ENCODE data around the gene CAPRIN2. TPM values are rescaled to one million over a fixed set of nuclear protein-coding genes. Genes with fewer than 3 reads are reported as not detected.

The CAPRIN2 gene
- polyA plus RNA-seq, 2 of the 4 experiments (the other 2 are of a cell fraction): 24.2 to 26.2 TPM

GRCh38 chr12:30788754-30789153 lies 34.0 kb upstream of the CAPRIN2 start:
- ATAC-seq (no peak), DNase-seq (ENCODE audit: low read depth in 1 of 2, low spot score in 1 of 2) (no peak)
- CTCF ChIA-PET: interaction anchor here (0.8 kb wide), 1 partner anchor 18 kb away, joined by 4 read pairs; no protein-coding TSS in a partner anchor

DNA sequence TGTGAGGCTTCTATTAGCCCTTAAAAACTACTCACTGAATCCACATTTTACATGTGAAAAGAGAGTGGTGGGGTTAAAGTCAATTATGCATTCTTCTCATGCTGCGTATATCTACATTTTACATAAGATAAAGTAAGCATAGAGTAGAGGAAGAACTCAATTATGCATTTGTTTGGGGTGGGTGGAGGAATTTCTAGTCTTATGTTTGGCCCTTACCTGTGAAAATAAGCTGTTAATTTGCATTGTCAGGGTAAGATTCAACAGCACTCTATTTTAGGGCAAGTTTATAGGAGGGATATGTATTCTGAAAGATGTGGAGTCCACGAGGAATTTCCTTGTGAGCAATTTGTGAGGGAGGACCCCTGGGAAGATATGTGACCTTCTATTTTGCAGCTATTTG lies 30.9 kb upstream of the CAPRIN2 start:
- H3K4me1 ChIP-seq: no peaks in the 10 kb centered on the region
- ChIA-PET POLR2A (interaction anchor here (0.6 kb wide), 1 partner anchor 90 kb away, joined by 4 read pairs; the partner anchor contains the start of gene IPO8), CTCF (interaction anchor here (0.8 kb wide), 1 partner anchor 9 kb away, joined by 3 read pairs; no protein-coding TSS in a partner anchor)
- no peak overlapping the region for H3K4me2 ChIP-seq
- H3K9me3 ChIP-seq: peaks cover 7% of the 10 kb centered on the region; the same call in 1 of the 3 replicates
- 42% methylated on average over 2 of the region's 2 CpGs for WGBS (ENCODE audit: missing lambda C conversion rate)
- H3K27ac ChIP-seq: no peak overlapping the region
- H3K4me3 ChIP-seq: no peak overlapping the region
- no peak for TF ChIP-seq FOSB (CRISPR knock-in tag; IDR thresholded peaks at IDR 0.05)
- TF ChIP-seq HDAC2 (IDR thresholded peaks at IDR 0.05): no peak
- TF ChIP-seq CBX8 (IDR thresholded peaks at IDR 0.05): no peak
- no peak for TF ChIP-seq POLR2AphosphoS2 (conservative IDR thresholded peaks at IDR 0.05; ENCODE audit: low read length)
- no peak for TF ChIP-seq HOXB13 (CRISPR knock-in tag; IDR thresholded peaks at IDR 0.05; ENCODE audit: low read depth)
- TF ChIP-seq NR3C1 (IDR thresholded peaks at IDR 0.05): no peak
- TF ChIP-seq HEYL (CRISPR knock-in tag; IDR thresholded peaks at IDR 0.05): no peak
- DNase-seq (ENCODE audit: low read depth in 1 of 2, low spot score in 1 of 2) (no peak), ATAC-seq (no peak), FAIRE-seq (no peak)

More at GRCh38 chr12:30788754-30789153, 34.0 kb upstream of the CAPRIN2 start:
- Histone ChIP-seq H3K27ac (no peak overlapping the region), H3K4me2 (no peak overlapping the region), H3K9me3 (peaks cover 4% of the 10 kb centered on the region; the same call in 1 of the 3 replicates), H3K4me1 (peaks cover 27% of the 10 kb centered on the region), H3K4me3 (no peak overlapping the region)
- FAIRE-seq: no peak
- POLR2A ChIA-PET: no interaction called here
- no peak for TF ChIP-seq MAZ (IDR thresholded peaks at IDR 0.05; ENCODE audit: borderline replicate concordance, low read depth, low read length)
- 73% methylated on average over 2 of the region's 2 CpGs for WGBS (ENCODE audit: missing lambda C conversion rate)

- ATAC-seq: no peak
These were observed 29.8 kb upstream of the CAPRIN2 start for GRCh38 chr12:30784508-30784907.

DNA sequence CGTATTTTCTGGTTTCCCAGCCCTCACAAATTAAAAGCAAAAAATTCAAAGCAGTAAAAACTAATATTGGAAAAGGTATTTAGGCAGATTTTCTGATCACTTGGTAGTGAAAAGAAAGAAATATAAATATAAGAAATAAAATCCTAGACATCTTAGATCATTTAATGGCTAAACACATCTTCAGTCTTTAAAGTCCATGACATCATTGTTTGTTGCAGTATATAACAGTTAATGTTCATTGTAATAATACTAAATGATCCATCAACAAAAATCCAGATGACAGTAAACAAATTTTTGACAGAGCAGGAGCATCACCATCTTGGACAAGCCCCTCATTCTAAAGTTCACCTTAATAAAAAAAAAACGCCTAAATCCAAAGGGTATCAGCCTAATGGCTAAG lies 29.2 kb upstream of the CAPRIN2 start:
- Histone ChIP-seq H3K4me1 (no peaks in the 10 kb centered on the region), H3K27ac (no peak overlapping the region), H3K4me2 (no peak overlapping the region), H3K4me3 (no peak overlapping the region), H3K9me3 (peaks cover 13% of the 10 kb centered on the region; the same call in 2 of the 3 replicates)
- no peak for FAIRE-seq
- CTCF ChIA-PET: no interaction called here
- TF ChIP-seq, protein P1, sequence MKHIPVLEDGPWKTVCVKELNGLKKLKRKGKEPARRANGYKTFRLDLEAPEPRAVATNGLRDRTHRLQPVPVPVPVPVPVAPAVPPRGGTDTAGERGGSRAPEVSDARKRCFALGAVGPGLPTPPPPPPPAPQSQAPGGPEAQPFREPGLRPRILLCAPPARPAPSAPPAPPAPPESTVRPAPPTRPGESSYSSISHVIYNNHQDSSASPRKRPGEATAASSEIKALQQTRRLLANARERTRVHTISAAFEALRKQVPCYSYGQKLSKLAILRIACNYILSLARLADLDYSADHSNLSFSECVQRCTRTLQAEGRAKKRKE (CRISPR knock-in tag; IDR thresholded peaks at IDR 0.05; ENCODE audit: low read depth): no peak
- TF ChIP-seq, protein P2, sequence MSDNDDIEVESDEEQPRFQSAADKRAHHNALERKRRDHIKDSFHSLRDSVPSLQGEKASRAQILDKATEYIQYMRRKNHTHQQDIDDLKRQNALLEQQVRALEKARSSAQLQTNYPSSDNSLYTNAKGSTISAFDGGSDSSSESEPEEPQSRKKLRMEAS (IDR thresholded peaks at IDR 0.05): no peak
- TF ChIP-seq HOXB5 (CRISPR knock-in tag; IDR thresholded peaks at IDR 0.05): no peak
- TF ChIP-seq EHMT2 (IDR thresholded peaks at IDR 0.05; ENCODE audit: low read depth): no peak
- TF ChIP-seq, protein P3, sequence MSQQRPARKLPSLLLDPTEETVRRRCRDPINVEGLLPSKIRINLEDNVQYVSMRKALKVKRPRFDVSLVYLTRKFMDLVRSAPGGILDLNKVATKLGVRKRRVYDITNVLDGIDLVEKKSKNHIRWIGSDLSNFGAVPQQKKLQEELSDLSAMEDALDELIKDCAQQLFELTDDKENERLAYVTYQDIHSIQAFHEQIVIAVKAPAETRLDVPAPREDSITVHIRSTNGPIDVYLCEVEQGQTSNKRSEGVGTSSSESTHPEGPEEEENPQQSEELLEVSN (IDR thresholded peaks at IDR 0.05; ENCODE audit: borderline replicate concordance, low read depth): no peak
- no peak for TF ChIP-seq KDM1A (IDR thresholded peaks at IDR 0.05; ENCODE audit: low read depth)
- TF ChIP-seq KDM5A (IDR thresholded peaks at IDR 0.05): no peak
- no peak for DNase-seq (ENCODE audit: low read depth in 1 of 2, low spot score in 1 of 2)
- 39% methylated on average over 2 of the region's 2 CpGs for WGBS (ENCODE audit: missing lambda C conversion rate)
- POLR2A ChIA-PET: no interaction called here
- ATAC-seq: no peak

More at GRCh38 chr12:30784508-30784907, 29.8 kb upstream of the CAPRIN2 start:
- H3K4me1 ChIP-seq: no peaks in the 10 kb centered on the region
- FAIRE-seq (no peak), DNase-seq (ENCODE audit: low read depth in 1 of 2, low spot score in 1 of 2) (no peak)
- H3K9me3 ChIP-seq: peaks cover 13% of the 10 kb centered on the region; the same call in 2 of the 3 replicates
- ChIA-PET CTCF (no interaction called here), POLR2A (no interaction called here)
- TF ChIP-seq POLR2AphosphoS2 (conservative IDR thresholded peaks at IDR 0.05; ENCODE audit: low read length): no peak
- no peak for TF ChIP-seq TFCP2L1 (CRISPR knock-in tag; IDR thresholded peaks at IDR 0.05)
- TF ChIP-seq HOXB5 (CRISPR knock-in tag; IDR thresholded peaks at IDR 0.05): no peak
- no peak for TF ChIP-seq PHF8 (IDR thresholded peaks at IDR 0.05; ENCODE audit: borderline replicate concordance, low read depth)
- TF ChIP-seq HEYL (CRISPR knock-in tag; IDR thresholded peaks at IDR 0.05): no peak
- TF ChIP-seq JUN (IDR thresholded peaks at IDR 0.05): no peak
- no peak for TF ChIP-seq ZSCAN20 (CRISPR knock-in tag; IDR thresholded peaks at IDR 0.05)
- TF ChIP-seq ZC3H11A (IDR thresholded peaks at IDR 0.05): no peak
- no peak for TF ChIP-seq CBX8 (IDR thresholded peaks at IDR 0.05)
- no peak for TF ChIP-seq ZNF302 (CRISPR knock-in tag; IDR thresholded peaks at IDR 0.05)
- TF ChIP-seq HOXB13 (CRISPR knock-in tag; IDR thresholded peaks at IDR 0.05; ENCODE audit: low read depth): no peak
- TF ChIP-seq, protein P4, sequence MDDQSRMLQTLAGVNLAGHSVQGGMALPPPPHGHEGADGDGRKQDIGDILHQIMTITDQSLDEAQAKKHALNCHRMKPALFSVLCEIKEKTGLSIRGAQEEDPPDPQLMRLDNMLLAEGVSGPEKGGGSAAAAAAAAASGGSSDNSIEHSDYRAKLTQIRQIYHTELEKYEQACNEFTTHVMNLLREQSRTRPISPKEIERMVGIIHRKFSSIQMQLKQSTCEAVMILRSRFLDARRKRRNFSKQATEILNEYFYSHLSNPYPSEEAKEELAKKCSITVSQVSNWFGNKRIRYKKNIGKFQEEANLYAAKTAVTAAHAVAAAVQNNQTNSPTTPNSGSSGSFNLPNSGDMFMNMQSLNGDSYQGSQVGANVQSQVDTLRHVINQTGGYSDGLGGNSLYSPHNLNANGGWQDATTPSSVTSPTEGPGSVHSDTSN (IDR thresholded peaks at IDR 0.05): no peak
- no peak for TF ChIP-seq JUNB (IDR thresholded peaks at IDR 0.05)
- no peak for TF ChIP-seq NFE2L2 (conservative IDR thresholded peaks at IDR 0.05; ENCODE audit: low read length)
- H3K4me3 ChIP-seq: no peak overlapping the region
- WGBS (ENCODE audit: missing lambda C conversion rate): 63% methylated on average over 1 of the region's 1 CpG
- no peak overlapping the region for H3K27ac ChIP-seq
- H3K4me2 ChIP-seq: no peak overlapping the region

All from A549 (cell line).